Activated CD4-positive, alpha-beta T cell treated with anti-CD3 and anti-CD28 coated beads for 48 hours (primary cell): ENCODE results near the gene MSI2.

Experiments
- DNase-seq: peaks from one replicate; pipeline ENCODE4 v3.0.0-alpha.2; 2020

MSI2 gene

DNA sequence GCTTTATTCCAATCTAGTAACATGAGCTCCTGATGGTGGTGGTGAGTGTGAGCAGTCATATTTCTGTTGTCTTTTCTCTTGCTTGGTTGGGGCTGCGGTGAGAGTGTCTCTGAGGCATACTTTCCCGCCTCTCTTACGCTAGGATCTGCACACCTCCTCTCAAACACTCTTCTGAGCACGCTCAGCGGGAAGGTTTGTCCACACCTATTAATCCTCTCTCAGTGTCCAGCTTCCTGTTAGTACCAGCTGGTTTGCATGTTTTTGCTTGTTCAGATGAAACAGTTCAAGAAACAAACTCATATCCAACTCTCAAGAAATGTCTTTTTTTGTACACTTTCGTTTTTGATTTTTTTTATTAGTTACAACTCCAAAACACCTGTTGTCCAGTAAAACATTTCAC is 399.2 kb downstream of the MSI2 start:
- no peak for DNase-seq

DNA sequence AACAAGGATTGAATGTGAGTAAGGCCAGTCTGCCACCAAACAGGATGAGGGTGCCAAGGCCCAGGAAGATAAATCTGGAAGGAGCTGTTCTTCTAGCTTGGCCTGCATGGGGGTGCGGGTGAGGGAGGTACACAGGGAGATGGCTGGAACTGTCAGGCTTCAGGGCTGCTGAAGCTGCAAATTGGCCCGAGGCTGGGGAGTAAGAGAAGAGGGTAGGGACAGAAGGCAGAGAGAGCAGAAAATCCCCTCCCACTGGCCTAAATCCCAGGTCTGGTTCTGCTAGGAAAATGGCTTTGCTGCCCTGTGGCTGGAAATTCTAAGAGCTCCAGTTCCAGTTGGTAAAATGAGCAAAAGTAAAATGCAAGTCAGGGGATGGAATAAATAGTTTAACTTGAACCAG is 400.9 kb downstream of the MSI2 start:
- DNase-seq: no peak

DNA sequence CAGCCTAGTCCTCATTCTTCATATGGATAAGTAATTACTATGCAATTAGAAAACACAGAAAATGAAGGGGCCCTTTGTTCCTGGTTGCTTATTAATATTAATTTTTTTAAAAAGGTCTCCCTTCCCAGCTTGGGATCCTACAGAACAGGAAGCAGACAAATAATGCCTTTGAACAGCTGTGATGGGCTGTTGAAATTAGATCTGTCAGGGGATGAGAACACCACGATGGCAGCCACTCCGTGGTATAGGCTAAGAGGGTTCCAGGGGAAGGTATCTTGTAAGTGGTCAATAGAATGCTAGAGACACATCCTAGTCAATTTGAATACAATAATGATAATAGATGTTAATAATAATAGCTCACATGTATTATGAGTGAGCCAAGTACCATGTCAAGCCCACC is 405.7 kb downstream of the MSI2 start:
- no peak for DNase-seq

DNA sequence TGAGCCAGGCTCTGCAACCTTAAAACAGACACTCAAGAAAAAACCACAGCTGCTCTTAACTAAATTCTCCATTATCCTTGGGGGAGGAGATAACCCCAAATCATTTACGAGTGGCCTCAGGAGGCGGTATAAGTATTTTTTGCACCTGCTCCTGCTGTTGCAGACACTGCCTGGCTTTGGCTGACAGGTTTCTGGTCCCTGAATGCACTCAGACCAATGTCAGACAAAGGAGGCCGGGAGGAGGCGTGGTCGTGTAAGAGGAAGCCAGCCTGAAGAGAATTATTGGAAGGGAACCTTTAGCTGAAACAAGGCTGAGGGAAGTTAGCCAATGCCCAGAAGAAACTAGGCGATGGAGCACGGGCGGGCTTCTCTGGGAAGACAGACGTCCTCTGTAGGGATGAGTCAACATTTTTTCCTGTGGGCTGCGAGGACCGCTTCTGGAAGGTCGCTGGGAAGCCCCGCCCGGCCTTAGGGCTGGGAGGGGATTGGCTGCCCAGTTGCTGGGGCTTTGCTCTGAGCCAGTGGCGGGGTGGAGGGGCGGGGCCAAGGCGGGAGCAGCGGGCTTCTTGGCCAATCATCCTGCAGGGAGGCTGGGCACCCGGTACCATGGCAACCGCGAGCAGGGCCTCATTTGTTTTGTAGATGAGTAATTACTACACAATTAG is 406.5 kb downstream of the MSI2 start:
- DNase-seq: peak; percentile 68

DNA sequence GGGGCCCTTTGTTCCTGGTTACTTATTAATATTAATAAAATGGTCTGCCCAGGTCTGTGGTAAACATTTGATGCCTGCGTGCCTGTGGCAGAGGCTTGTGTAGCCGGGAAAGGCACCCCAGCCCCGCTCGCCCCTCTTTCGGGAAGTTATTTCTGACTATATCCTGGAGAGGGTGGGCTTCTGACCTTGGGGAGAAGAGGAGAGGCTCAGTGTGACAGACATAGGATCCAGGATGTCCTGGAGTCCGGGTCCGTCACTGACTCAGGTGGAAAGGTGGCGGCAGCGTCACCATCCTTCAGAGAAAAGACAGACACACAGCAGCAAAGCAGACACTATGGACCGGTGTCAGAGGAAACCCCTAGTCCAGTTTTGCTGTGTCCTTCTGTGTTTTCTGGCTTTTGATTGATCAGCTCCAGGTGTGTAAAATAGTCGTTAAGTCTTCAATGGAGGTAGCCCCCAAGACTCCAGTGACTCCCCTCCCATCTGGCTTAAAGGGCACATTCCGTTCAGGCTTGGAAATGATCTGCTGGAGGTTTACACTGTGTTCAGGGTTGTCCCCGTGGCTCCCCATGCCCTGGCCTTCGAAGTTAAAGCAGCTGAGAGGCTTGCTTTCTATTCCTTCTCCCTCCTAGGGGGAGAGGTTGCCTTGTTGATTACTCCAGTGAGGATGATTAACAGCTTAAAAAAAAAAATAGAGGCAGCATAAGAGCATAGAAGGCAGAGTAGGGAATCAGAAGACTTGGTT is 407.2 kb downstream of the MSI2 start:
- no peak for DNase-seq

DNA sequence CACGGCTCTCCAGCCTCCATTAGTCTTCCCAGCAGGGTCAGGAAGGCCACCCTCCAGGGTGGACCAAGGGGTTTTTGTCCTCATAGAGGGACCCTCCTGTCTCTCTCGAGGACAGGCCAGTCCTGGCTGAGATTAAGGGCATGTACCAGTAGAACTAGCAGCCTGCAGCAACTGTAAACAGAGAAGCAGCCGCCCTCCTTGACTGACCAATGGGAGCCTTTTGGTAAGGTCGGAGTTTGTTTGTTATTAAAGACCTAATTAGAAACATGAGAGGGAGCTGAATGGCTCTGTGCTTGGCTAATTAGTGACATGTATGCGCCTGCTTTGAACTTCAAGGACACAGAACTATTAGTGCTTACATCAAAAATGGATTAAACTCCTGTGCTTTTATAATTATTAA is 408.8 kb downstream of the MSI2 start:
- no peak for DNase-seq

DNA sequence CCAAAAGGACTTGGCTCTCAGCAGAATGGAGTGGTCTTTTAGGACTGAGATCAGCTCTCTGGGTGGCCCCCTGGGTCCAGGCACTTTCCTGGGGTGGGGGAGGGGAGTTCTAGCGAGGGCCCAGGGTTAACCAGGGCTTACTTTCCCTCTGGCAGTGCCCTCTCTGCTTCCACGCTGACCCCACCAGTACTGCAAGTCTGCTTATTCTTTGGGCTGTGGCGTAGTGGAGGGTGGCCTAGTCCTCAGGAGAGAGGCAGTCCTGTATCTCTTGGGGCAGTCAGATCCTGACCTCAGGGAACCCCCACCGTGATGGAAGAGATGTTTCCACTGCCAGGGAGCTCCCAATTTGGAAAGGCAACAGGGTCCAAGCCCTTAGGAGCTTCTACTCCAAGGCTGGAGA is 409.4 kb downstream of the MSI2 start:
- DNase-seq: no peak

DNA sequence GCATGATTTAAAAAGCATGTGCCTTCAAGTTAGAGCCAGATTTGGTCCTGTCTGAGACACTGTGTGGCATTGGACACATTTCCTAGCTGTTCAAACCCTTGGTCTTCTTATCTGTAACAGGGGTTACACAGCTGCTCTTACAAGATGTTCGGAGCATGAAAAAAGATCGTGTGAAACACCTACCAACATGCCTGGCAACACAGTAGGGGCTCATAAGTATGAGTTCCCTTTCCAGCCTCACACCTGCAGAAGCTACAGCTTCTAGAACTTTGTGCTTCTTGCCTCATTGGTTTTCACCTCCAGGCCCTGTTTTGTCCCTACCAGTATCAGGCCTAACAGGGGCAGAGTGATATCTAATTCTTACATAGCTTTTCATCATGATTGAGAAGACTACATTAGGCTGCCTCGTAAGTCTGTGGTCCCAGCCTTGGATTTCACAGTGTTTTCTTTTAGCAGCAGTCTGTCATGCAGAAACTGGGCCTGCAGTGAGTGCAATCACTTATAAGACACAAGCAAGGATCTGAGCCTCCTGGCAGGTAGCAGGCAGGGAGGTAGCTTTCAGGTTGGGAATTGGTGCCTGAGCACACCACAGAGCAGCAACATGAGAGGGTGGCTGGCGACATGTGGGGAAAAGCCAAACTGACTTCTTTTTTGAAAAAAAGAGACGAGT is 410.0 kb downstream of the MSI2 start:
- DNase-seq: no peak

DNA sequence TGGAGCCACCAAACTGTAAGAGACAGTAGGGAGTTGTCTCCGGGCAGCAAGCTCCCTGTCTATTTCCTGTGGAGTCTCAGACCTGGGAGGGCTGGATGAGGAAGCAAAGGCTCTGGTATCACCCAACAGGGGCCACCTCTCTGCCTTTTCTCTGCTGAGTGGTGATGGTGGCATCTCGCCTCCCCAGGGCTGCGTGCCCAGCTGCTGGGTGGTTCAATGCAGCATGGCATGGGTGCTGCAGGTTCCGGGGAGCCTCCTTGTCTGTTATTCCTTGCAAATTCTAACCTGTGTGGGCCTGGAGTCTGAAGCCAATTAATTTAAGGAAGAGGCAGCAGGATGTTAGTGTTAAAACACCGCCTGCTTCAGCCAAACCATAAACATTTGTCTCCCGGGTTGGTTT is 410.6 kb downstream of the MSI2 start:
- no peak for DNase-seq

DNA sequence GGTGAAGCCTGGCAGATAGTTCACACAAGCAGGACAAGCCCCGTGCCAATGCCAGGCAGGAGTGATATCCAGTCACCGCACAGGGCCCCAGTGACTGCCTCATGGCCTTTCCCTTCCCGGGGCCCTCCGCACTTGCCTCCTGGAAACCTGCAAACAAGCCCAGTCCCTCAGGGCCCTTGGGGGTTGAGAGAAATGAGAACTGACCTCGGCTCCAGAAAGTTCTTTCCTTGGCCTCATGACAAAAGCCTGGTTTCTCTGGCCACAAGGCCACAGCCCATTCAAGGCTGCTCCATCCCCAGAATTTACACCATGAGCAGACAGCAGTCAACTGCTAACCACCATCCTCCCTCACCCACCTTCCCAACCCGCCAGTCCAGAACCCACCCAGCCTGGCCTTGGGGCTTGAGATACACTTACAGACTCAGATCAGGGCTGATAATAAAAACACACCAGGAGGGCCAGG is 411.2 kb downstream of the MSI2 start:
- DNase-seq: no peak

DNA sequence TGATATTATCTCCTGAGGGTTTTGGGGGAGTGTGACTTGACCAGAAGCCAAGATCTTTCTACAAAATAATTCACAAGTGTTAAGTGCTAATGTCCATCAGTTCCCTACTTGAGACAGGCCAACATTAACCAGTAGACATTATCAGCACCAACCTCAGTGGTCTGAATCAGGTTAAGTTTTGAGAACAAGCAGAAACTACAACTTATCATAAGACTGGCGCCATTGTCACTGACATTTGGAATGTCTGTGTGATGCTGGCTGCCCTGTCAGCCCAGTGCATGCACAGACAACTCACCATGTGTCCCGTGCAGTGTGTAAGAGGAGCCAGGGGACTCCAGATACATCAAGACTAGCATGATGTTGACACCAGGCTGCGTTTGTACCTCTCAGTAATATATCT is 412.0 kb downstream of the MSI2 start:
- DNase-seq: no peak

DNA sequence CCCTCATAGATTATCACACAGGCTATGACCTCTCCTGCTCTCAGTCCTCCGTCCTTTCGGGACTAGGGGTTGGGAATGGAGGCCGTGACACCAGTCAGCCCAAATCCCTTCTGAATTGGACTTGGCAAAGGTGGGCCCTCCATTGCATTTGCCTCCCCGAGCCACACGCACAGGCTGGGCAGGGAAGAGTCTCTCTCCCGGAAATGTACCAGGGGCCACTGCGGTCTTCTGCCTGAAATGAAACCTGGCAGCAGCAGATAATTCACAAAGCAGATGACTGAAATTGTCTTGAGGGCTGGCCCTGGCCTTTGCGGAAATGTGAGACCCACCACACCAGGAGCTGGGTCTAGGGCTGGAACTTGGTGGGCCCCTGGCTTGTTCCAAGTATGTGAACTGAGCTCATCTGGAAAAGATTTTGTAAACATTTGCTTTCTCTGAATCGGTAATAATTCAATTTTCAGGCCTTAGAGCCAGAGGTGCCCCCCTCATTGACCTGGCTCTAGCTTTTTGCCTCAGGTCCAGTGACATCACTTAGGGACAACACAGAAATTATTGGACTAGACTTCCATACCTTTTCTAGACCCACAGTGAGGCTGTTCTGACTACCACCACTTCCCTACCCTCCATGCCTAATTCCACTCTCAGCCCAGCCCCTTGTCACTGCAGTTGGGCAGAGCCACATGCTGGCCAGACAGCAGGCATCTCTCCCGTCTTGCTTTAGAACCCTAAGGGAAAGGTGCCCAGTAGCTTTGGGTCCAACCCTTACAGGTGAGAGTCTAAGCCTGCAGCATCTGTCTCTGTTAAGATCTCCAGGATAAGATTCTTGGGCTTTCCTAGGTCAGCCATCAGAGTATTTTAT is 413.6 kb downstream of the MSI2 start:
- no peak for DNase-seq

DNA sequence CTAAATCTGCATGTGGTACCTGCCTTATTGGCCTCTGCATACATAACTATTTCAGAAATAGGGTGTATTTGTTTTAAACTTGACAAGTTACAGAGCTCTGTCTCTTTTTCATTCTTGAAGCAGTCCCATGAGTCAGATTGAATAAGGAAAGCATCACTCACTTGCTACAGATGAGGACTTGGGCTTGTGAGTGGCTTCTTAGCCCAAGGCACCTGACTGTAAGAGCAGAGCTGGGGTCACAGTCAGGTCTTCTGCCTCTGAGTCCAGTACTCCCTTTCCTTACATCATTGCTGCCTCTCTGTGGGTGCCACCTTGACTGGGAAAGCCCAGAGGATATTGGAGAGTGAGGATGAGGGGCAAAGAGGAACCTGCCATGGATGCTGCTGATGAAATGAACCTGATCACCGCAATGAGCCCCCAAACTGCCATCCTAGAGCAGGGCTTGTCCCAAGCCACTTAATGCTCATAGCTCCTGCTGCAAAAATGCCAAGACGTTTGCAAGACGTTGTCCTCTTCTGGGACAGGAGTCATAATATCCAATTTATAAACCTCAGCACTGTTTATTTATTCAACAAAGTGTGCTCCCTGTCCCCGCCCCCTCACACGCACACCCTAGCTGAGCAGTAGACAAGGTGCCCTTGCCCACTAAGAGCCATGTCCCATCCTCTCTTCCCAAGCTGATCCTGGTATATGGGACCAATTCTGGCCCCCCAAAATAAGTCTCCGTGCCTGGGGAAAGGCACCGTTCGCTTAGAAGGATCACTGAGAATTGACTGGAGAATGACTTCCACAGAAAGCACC is 414.6 kb downstream of the MSI2 start:
- peak; percentile 21 for DNase-seq

DNA sequence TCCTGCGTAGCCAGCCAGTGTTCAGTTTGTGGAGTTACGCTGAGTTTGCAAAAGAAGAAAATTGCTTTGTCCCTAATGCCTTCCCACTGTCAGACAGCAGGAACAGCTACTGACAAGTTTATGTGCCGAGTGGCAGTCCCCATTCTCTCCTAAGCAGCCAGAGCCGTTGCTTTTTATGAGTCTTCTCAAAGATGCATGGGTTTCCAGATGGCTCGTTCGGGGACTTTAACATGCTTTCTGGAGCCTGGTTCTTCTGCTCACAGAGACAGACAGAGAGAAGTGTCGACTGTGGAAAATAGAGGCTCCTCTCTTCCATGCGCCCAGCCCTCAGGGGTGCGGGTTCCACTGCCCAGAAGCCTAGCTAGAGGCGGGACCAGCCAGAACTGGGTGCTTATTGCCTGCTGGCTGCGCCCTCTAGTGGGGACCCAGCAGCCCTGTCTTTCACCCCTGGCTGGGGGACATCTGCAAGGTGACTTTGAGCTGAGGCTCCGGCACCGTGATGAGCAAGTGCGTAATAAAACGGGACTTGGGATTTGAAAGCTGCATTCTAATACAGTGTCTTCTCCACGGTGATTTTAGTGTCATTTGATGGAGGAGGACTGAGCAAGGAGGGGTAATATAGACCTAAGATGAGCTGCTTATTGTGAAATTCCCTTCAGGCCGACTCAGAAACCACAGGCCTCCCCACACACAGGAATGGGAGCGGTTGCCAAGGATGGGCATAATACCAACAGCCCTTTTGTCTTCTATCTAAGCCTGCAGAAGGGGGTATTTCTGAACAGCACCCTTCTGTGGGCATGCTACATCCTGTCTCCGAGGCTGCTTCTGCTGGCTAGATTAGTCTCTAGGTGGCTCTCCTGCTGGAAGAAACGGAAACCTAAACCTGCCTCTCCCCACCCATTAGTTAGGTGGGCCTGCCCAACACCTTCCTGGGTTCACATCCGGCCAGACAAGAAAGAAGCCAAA is 415.6 kb downstream of the MSI2 start:
- peak; percentile 79 for DNase-seq

DNA sequence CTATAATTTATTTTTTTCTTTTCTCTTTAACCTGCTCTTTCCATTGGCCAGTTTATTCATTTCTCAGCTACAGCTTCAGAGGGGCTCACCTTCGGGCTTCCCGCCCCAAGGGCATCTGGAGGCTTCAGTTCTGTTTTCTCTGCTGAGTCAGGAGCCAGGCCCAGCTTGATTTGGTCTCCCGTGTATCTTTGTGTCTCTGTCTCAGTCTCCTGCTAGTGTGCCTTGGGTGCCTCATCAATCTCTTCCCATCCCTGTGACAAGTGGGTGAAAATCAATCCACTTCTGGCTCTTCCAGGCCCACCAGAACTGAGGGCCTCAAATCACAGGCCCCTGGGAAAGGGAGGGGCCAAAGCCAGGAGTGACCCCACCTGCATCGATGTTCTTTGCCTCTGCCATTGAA is 416.6 kb downstream of the MSI2 start:
- DNase-seq: no peak

DNA sequence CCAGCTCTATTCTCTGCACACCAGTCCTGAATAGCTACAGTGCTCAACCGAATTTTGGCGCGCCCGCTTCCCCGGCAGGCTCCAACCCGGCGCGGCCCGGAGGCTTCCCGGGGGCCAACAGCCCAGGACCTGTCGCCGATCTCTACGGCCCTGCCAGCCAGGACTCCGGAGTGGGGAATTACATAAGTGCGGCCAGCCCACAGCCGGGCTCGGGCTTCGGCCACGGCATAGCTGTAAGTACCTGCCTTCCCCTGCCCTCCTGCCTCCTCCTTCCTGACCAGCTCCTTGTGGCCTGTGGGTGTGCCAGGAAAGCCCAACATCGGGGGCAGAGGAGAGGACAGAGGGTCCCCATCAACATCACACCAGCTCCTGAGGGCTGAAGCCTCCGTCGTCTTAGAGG is 418.6 kb downstream of the MSI2 start:
- DNase-seq: no peak

DNA sequence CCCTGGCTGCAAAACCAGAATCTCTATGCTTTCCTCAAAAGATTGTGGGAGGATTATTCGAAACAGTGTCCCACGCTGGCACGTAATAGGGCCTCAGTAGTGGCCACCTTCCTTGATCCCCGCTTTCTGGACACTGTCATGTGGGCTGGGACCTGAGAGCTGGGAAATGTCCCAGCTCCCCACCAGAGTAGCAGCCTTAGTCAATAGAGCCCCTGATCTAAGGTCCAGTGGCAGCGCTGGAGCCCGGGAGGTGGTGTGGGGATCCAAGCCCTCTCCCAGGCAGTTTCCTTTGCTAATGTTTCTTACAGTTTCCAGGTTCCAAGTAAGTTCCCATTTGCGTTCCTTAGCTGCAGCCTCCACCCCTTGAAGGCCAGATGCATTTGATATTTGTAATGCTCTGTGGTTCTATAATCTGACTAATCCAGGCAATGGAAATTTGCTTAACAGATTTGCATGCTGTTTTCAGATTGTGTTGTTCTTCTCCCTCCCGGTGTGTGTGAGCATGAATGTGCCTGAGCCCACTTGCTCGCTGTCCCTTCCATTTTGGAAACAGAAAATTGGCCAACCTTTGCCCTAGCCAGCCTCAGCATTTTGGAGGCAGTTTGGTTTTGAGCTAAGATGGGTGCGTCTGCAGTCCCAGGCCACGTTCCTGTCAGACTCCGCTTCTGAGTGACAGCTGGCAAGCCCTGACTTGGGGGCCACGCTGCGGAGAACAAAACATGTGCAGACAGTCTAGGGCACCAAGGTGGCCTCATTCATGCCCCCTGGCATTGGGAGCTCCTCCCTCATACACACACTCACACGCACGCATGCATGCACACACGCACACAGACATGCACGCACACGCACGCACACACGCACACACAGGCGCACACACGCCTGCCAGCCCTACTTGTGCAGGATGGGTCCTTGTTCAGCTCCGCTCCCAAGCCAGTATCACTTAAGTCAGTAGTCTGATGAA is 419.4 kb downstream of the MSI2 start:
- no peak for DNase-seq

DNA sequence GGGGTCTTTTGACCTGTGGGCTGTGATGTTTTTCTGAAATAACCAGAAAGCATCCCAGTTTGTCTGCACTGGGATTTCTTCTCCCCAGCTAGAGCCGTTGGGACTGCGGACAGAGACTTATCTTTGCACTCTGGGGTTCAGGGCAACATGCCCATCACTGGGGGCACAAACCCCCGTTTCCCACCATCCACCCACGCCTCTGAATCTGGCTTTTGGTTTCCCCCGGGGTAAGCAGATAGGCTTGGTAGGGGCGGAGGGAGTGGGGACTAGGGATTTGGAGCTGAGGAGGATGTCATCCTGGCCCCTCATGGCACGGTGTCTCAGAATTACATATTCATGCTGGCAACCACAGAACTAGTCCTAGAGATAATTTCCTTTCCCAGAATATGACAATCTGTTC is 420.2 kb downstream of the MSI2 start:
- no peak for DNase-seq

DNA sequence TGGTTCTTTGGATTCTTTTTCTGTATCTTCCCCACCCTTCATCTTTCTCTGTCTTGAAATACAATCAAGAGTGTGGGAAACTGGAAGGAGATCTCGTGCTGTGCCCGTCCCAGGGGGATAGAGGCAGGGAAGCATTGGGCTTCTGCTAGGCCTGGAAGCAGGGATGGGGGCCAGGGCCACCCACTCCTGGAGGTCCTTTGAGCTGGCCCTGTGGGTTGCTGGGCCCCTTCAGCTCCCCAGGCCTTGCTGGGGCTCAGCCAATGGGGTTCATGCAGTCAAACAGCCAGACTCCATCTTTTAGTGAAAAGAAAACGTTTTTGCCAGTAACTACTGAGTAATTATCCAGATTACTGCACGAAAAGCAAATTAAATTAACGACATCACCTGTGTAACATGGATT is 421.0 kb downstream of the MSI2 start:
- no peak for DNase-seq

DNA sequence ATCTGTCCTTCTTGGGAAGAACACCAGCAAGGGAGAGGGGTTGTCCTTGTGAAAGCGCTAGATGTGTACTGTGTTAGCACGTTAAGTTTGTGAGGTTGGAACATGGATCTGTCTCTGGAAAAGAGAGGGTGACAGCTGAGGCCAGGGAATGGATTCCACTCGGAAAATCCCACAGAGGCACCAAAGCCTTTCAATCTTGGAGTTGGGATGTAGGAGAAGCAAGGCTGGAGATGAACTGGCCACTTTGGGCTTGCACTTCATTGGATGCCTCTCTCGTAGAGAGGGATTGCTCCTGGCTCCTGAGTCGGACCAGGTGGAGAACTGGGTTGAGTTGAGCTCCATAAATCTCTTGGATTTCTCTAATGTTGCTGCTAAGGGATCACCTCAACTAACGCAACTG is 421.5 kb downstream of the MSI2 start:
- DNase-seq: no peak
